ENCODE measurements around the gene POLR3C. TPM values are rescaled to one million over a fixed set of nuclear protein-coding genes. Genes with fewer than 3 reads are reported as not detected.
"Not testable (repeated sequence)": the region's sequence is repeated elsewhere in the genome, so short reads cannot be mapped to it uniquely, and the experiment has no call there.

POLR3C gene
- total RNA-seq, 1 experiment from 2014 or later = 33.4 TPM

- H3K27me3 ChIP-seq (ENCODE audit: low read length) = no peaks in the 10 kb centered on the region
These were observed 17.6 kb upstream of the POLR3C start for GRCh38 chr1:145806408-145806807.

GRCh38 chr1:145806844-145807243 lies 17.2 kb upstream of the POLR3C start:
- Histone ChIP-seq H3K27ac (ENCODE audit: low read length) (no peak overlapping the region), H3K9ac (ENCODE audit: low read length) (no peak overlapping the region), H3K79me2 (ENCODE audit: low read length) (peaks cover 73% of the 10 kb centered on the region), H3K9me3 (ENCODE audit: low read length) (no peaks in the 10 kb centered on the region), H3K4me1 (ENCODE audit: low read length) (peaks cover 35% of the 10 kb centered on the region), H2AFZ (ENCODE audit: low read length) (no peak overlapping the region), H3K4me3 (ENCODE audit: low read length) (no peak overlapping the region), H3K9me2 (replicated peaks; ENCODE audit: insufficient read depth, low read length) (no peaks in the 10 kb centered on the region), H3K36me3 (ENCODE audit: insufficient read depth, low read length) (no peaks in the 10 kb centered on the region), H4K20me1 (ENCODE audit: insufficient read depth, low read depth, low read length) (no peaks in the 10 kb centered on the region), H3K4me2 (ENCODE audit: low read depth, low read length, poor library complexity, severe bottlenecking) (no peak overlapping the region), H3K27me3 (ENCODE audit: low read length) (no peaks in the 10 kb centered on the region)
- peak; percentile 31 for DNase-seq

More at GRCh38 chr1:145806408-145806807, 17.6 kb upstream of the POLR3C start:
- Histone ChIP-seq H3K36me3 (ENCODE audit: insufficient read depth, low read length) (no peaks in the 10 kb centered on the region), H3K4me3 (ENCODE audit: low read length) (no peak overlapping the region), H2AFZ (ENCODE audit: low read length) (no peak overlapping the region), H3K9me2 (replicated peaks; ENCODE audit: insufficient read depth, low read length) (no peaks in the 10 kb centered on the region), H4K20me1 (ENCODE audit: insufficient read depth, low read depth, low read length) (no peaks in the 10 kb centered on the region), H3K27ac (ENCODE audit: low read length) (no peak overlapping the region), H3K9ac (ENCODE audit: low read length) (no peak overlapping the region), H3K9me3 (ENCODE audit: low read length) (no peaks in the 10 kb centered on the region), H3K4me1 (ENCODE audit: low read length) (peaks cover 35% of the 10 kb centered on the region), H3K79me2 (ENCODE audit: low read length) (peaks cover 77% of the 10 kb centered on the region), H3K4me2 (ENCODE audit: low read depth, low read length, poor library complexity, severe bottlenecking) (no peak overlapping the region)
- peak; percentile 19 for DNase-seq

- H3K4me2 ChIP-seq (ENCODE audit: low read depth, low read length, poor library complexity, severe bottlenecking) = not testable (repeated sequence)
These were observed 10.8 kb upstream of the POLR3C start for GRCh38 chr1:145812977-145813810.

GRCh38 chr1:145818095-145818494 lies 5.9 kb upstream of the POLR3C start:
- H3K4me3 ChIP-seq (ENCODE audit: low read length); H3K27ac ChIP-seq (ENCODE audit: low read length); H4K20me1 ChIP-seq (ENCODE audit: insufficient read depth, low read depth, low read length); H3K9me3 ChIP-seq (ENCODE audit: low read length); DNase-seq; H3K27me3 ChIP-seq (ENCODE audit: low read length); H2AFZ ChIP-seq (ENCODE audit: low read length); H3K4me1 ChIP-seq (ENCODE audit: low read length); H3K9ac ChIP-seq (ENCODE audit: low read length); H3K4me2 ChIP-seq (ENCODE audit: low read depth, low read length, poor library complexity, severe bottlenecking); H3K9me2 ChIP-seq (replicated peaks; ENCODE audit: insufficient read depth, low read length); H3K36me3 ChIP-seq (ENCODE audit: insufficient read depth, low read length): not testable (repeated sequence)
- H3K79me2 ChIP-seq (ENCODE audit: low read length) = peaks cover 19% of the 10 kb centered on the region

More at GRCh38 chr1:145812977-145813810, 10.8 kb upstream of the POLR3C start:
- not testable (repeated sequence) for H2AFZ ChIP-seq (ENCODE audit: low read length); H3K4me1 ChIP-seq (ENCODE audit: low read length); H4K20me1 ChIP-seq (ENCODE audit: insufficient read depth, low read depth, low read length); DNase-seq; H3K27ac ChIP-seq (ENCODE audit: low read length); H3K9me3 ChIP-seq (ENCODE audit: low read length); H3K36me3 ChIP-seq (ENCODE audit: insufficient read depth, low read length); H3K27me3 ChIP-seq (ENCODE audit: low read length); H3K4me3 ChIP-seq (ENCODE audit: low read length); H3K9ac ChIP-seq (ENCODE audit: low read length); H3K9me2 ChIP-seq (replicated peaks; ENCODE audit: insufficient read depth, low read length)
- H3K79me2 ChIP-seq (ENCODE audit: low read length) = peaks cover 21% of the 10 kb centered on the region

GRCh38 chr1:145822779-145823331 lies 1.1 kb upstream of the POLR3C start:
- not testable (repeated sequence) for H3K27me3 ChIP-seq (ENCODE audit: low read length); H3K9ac ChIP-seq (ENCODE audit: low read length); H3K9me3 ChIP-seq (ENCODE audit: low read length); H4K20me1 ChIP-seq (ENCODE audit: insufficient read depth, low read depth, low read length); H2AFZ ChIP-seq (ENCODE audit: low read length); H3K9me2 ChIP-seq (replicated peaks; ENCODE audit: insufficient read depth, low read length); H3K4me3 ChIP-seq (ENCODE audit: low read length); H3K4me2 ChIP-seq (ENCODE audit: low read depth, low read length, poor library complexity, severe bottlenecking); DNase-seq; H3K27ac ChIP-seq (ENCODE audit: low read length)
- peaks cover 13% of the 10 kb centered on the region for H3K4me1 ChIP-seq (ENCODE audit: low read length)
- peaks cover 10% of the 10 kb centered on the region for H3K36me3 ChIP-seq (ENCODE audit: insufficient read depth, low read length)
- H3K79me2 ChIP-seq (ENCODE audit: low read length) = peaks cover 44% of the 10 kb centered on the region

- peak overlapping the region; percentile 89 for H3K4me3 ChIP-seq (ENCODE audit: low read length)
- H3K27me3 ChIP-seq (ENCODE audit: low read length) = no peaks in the 10 kb centered on the region
- no peaks in the 10 kb centered on the region for H3K9me2 ChIP-seq (replicated peaks; ENCODE audit: insufficient read depth, low read length)
- peaks cover 15% of the 10 kb centered on the region for H3K4me1 ChIP-seq (ENCODE audit: low read length)
- H2AFZ ChIP-seq (ENCODE audit: low read length) = peak overlapping the region; percentile 61; the same call in 1 of the 2 replicates
- H3K36me3 ChIP-seq (ENCODE audit: insufficient read depth, low read length) = peaks cover 26% of the 10 kb centered on the region
- DNase-seq = peak; percentile 40
- peak overlapping the region; percentile 85 for H3K9ac ChIP-seq (ENCODE audit: low read length)
- peak overlapping the region; percentile 61 for H3K27ac ChIP-seq (ENCODE audit: low read length)
- peak overlapping the region; percentile 71 for H3K4me2 ChIP-seq (ENCODE audit: low read depth, low read length, poor library complexity, severe bottlenecking)
- peaks cover 39% of the 10 kb centered on the region for H3K79me2 ChIP-seq (ENCODE audit: low read length)
- H3K9me3 ChIP-seq (ENCODE audit: low read length) = no peaks in the 10 kb centered on the region
- no peaks in the 10 kb centered on the region for H4K20me1 ChIP-seq (ENCODE audit: insufficient read depth, low read depth, low read length)
These were observed 471 bp downstream of the POLR3C start for GRCh38 chr1:145824499-145824842.

GRCh38 chr1:145826030-145826429 lies 2.0 kb downstream of the POLR3C start:
- Histone ChIP-seq H3K27ac (ENCODE audit: low read length) (no peak overlapping the region), H4K20me1 (ENCODE audit: insufficient read depth, low read depth, low read length) (no peaks in the 10 kb centered on the region), H3K4me3 (ENCODE audit: low read length) (peak overlapping the region; percentile 89; the same call in 1 of the 2 replicates), H3K36me3 (ENCODE audit: insufficient read depth, low read length) (peaks cover 36% of the 10 kb centered on the region), H3K79me2 (ENCODE audit: low read length) (peaks cover 38% of the 10 kb centered on the region), H3K4me1 (ENCODE audit: low read length) (peaks cover 15% of the 10 kb centered on the region), H3K9me3 (ENCODE audit: low read length) (no peaks in the 10 kb centered on the region), H3K4me2 (ENCODE audit: low read depth, low read length, poor library complexity, severe bottlenecking) (peak overlapping the region; percentile 71), H3K9me2 (replicated peaks; ENCODE audit: insufficient read depth, low read length) (no peaks in the 10 kb centered on the region), H2AFZ (ENCODE audit: low read length) (no peak overlapping the region), H3K27me3 (ENCODE audit: low read length) (no peaks in the 10 kb centered on the region), H3K9ac (ENCODE audit: low read length) (no peak overlapping the region)
- peak; percentile 40 for DNase-seq

GRCh38 chr1:145827966-145828365 lies 4.0 kb downstream of the POLR3C start:
- H3K9ac ChIP-seq (ENCODE audit: low read length) = no peak overlapping the region
- H3K4me1 ChIP-seq (ENCODE audit: low read length) = peaks cover 15% of the 10 kb centered on the region
- H3K36me3 ChIP-seq (ENCODE audit: insufficient read depth, low read length) = peaks cover 49% of the 10 kb centered on the region
- no peaks in the 10 kb centered on the region for H3K9me3 ChIP-seq (ENCODE audit: low read length)
- no peaks in the 10 kb centered on the region for H3K27me3 ChIP-seq (ENCODE audit: low read length)
- H2AFZ ChIP-seq (ENCODE audit: low read length) = no peak overlapping the region
- no peak for DNase-seq
- no peaks in the 10 kb centered on the region for H3K9me2 ChIP-seq (replicated peaks; ENCODE audit: insufficient read depth, low read length)
- H4K20me1 ChIP-seq (ENCODE audit: insufficient read depth, low read depth, low read length) = no peaks in the 10 kb centered on the region
- peaks cover 34% of the 10 kb centered on the region for H3K79me2 ChIP-seq (ENCODE audit: low read length)
- no peak overlapping the region for H3K4me3 ChIP-seq (ENCODE audit: low read length)
- no peak overlapping the region for H3K4me2 ChIP-seq (ENCODE audit: low read depth, low read length, poor library complexity, severe bottlenecking)
- peak overlapping the region; percentile 28; the same call in 1 of the 2 replicates for H3K27ac ChIP-seq (ENCODE audit: low read length)
